VCaP (cell line): ENCODE measurements around the gene RABGEF1.
"Not testable (repeated sequence)": the region's sequence is repeated elsewhere in the genome, so short reads cannot be mapped to it uniquely, and the experiment has no call there.

Source experiments
- H3K27ac ChIP-seq: fragments of 450-650 bp; 2 replicates; pipeline ENCODE4 v1.5.1; 2017
- TF ChIP-seq, protein P1 (sequence below): fragments of 450-650 bp; conservative IDR thresholded peaks from 2 replicates; pipeline ENCODE4 v1.5.1; 2017; ENCODE audit warnings: mild to moderate bottlenecking, moderate library complexity

RABGEF1 gene

DNA sequence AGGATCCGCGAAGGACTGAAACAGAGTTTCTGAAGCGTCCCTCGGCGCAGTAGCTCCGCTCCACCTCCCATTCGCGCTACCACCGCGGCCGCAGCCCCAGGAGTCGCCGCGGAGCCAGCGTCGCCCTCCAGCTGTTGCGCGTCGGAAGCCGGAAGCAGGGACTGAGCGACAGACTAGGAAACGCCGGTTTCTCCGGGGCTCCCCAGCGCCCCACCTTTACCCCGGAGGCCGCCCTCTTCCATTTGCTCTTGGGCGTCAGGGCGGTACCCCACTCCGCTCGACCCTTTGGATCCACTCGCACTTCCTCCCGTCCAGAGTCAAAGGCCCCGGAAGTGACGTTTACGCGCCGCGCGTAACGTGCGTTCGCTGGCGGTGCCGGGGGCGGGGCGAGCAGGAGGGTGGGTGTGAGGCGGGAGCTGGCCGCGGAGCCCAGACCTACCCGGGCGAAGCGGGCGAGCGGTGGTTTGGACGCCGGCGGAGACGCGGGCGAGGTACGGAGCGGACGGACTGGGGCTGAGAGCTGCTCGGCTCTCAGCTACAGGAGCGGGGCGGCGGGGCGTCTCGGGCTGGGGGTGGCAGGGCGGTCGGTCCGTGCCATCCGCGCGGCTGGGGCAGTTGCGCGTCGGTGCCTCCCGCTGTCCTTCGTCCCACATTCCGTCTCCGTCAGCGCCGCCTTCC is at the start of gene RABGEF1:
RABGEF1 (plus strand) TSS at position 432 of the 678 bp plus-strand sequence. CDS start 31,167 bp downstream, outside the sequence.
- TF ChIP-seq, protein P1, sequence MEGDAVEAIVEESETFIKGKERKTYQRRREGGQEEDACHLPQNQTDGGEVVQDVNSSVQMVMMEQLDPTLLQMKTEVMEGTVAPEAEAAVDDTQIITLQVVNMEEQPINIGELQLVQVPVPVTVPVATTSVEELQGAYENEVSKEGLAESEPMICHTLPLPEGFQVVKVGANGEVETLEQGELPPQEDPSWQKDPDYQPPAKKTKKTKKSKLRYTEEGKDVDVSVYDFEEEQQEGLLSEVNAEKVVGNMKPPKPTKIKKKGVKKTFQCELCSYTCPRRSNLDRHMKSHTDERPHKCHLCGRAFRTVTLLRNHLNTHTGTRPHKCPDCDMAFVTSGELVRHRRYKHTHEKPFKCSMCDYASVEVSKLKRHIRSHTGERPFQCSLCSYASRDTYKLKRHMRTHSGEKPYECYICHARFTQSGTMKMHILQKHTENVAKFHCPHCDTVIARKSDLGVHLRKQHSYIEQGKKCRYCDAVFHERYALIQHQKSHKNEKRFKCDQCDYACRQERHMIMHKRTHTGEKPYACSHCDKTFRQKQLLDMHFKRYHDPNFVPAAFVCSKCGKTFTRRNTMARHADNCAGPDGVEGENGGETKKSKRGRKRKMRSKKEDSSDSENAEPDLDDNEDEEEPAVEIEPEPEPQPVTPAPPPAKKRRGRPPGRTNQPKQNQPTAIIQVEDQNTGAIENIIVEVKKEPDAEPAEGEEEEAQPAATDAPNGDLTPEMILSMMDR, result no peak
- H3K27ac ChIP-seq, result peak within 1 kb of the TSS; percentile 94

DNA sequence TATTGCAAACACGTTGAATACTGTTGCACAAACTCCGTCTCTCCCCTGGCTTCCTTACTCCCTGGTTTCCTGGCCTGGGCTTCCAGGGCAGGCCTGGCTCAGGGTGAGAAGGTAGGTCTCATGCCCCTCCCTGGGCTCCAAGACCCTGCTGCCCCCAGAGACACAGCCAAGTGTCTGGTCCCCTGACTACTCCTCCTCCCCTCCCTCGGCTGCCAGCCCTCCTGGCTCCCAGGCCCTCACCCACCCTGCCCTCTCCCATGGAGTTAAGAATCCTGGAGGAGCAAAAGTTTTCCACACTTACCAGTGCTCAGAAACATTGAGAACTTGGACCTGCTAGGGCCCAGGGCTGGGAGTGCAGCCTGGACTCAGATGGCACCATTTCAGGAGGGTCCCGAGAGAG is 47.2 kb upstream of the RABGEF1 start:
- TF ChIP-seq, protein P1, result no peak
- H3K27ac ChIP-seq, result no peak overlapping the region

DNA sequence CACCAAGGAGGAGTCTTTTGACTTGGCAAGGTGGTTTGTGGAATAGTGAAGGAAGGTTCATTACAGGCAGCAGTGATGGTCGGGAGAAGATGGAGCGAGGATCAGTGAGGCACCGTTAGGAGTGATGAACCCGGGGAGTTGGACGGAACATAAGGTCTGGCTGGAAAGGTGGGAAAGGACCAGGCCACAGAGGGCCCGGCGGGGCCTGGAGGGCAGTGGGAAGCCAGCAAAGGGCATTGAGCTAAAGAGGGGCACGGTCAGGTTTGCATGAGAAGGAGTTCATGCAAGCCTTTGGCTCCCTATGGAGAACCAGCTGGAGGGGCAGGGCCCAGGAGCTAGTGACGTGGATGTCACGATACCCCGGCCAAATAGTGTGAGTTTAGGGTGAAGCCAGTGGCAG is 46.2 kb upstream of the RABGEF1 start:
- H3K27ac ChIP-seq, result no peak overlapping the region
- TF ChIP-seq, protein P1, result no peak

GRCh38 chr7:66695417-66695816 is 45.1 kb upstream of the RABGEF1 start:
- H3K27ac ChIP-seq, result not testable (repeated sequence)

- not testable (repeated sequence) for H3K27ac ChIP-seq
Observed at GRCh38 chr7:66696134-66696533, 44.4 kb upstream of the RABGEF1 start.

- no peak overlapping the region for H3K27ac ChIP-seq
- TF ChIP-seq, protein P1, result no peak
Observed at GRCh38 chr7:66696774-66697191, 43.8 kb upstream of the RABGEF1 start.

GRCh38 chr7:66697449-66698438 is 42.8 kb upstream of the RABGEF1 start:
- H3K27ac ChIP-seq, result no peak overlapping the region
- TF ChIP-seq, protein P1, result no peak

DNA sequence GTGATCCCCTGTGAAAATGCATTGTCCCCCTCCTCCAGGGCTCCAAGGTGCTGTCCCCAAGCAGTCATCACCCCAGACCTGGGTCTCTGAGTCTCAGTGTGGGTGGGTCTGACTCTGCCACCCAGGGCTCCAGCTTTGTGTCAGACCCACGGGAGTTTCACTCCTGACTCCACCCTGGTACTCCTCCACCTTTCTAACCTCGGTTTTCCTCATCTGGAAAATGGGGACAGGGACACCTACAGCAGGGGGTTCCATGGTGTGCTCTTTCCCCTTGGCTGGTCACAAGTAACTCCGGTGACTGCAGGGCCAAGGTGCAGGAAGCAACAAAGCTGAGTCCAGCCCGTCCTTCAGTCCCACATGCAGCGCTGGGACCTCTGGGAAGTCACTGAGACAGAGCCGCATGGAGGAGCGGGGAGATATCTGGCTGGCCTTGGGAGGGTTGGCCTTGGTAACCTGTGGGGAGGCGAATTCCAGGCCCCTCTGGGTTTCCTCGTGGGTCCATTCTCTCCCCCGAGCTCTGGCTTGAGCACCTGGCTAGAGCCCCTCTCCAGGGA is 41.8 kb upstream of the RABGEF1 start:
- TF ChIP-seq, protein P1, result no peak
- H3K27ac ChIP-seq, result no peak overlapping the region
